HG02798 (cell line): ENCODE measurements around the gene TECRL.

Experiments
- ATAC-seq: cut with Tn5 transposase; IDR thresholded peaks from one replicate; pipeline ENCODE4 v1.9.1; 2021; ENCODE audit warnings: mild to moderate bottlenecking; ENCODE audit not compliant: unreplicated experiment, poor library complexity

The TECRL gene

DNA sequence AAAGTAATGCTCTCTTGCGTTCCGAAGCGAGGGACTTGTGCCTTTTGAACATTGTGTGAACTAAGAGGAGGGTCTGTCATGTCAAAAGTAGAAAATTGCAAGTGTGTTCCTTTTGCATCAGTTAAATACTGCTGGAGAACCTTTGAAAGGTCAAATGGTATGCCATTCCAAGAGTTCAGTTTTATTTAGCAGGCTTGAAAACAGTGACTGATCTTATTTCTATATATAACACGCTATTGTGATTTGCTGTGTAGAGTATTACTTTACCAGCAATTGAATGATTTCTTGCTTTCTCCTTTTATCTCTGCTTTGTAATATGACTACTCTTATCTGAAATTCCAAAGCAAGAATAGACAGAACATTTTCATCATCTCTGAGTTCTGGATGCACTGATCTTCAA, at the start of gene TECRL:
Gene TECRL, minus strand, starts transcription at position 151 of the 400 bp plus-strand sequence. Its CDS starts 99 bp downstream, at position 52.
- ATAC-seq, result no peak

- ATAC-seq, result no peak
These were observed 23.4 kb upstream of the TECRL start for GRCh38 chr4:64432674-64433073.

- ATAC-seq, result no peak
These were observed 21.7 kb upstream of the TECRL start for GRCh38 chr4:64430933-64431332.

GRCh38 chr4:64417974-64418373, 8.7 kb upstream of the TECRL start:
- no peak for ATAC-seq

- no peak for ATAC-seq
These were observed 2.2 kb downstream of the TECRL start for GRCh38 chr4:64407000-64407399.

- ATAC-seq, result no peak
These were observed 3.5 kb downstream of the TECRL start for GRCh38 chr4:64405761-64406160.

- no peak for ATAC-seq
These were observed 6.6 kb downstream of the TECRL start for GRCh38 chr4:64402684-64403083.

- ATAC-seq, result no peak
These were observed 9.7 kb downstream of the TECRL start for GRCh38 chr4:64399313-64400109.

- no peak for ATAC-seq
These were observed 14.8 kb downstream of the TECRL start for GRCh38 chr4:64394469-64394868.

DNA sequence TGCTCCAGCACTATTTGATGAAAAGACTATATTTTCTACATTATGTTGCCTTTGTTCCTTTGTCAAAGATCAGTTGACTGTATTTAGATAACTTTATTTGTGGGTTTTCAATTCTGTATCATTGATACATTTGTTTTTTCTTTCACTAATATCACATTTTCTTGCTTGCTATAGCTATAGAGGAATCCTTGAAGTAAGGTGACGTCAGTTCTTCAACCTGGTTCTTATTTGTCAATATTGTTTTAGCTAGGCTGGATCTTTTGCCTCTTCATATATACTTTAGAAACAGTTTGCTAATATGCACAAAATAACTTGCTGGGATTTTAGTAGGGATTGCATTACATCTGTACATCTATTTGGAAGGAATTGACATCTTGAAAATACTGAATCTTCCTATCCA, 21.0 kb downstream of the TECRL start:
- ATAC-seq, result no peak

DNA sequence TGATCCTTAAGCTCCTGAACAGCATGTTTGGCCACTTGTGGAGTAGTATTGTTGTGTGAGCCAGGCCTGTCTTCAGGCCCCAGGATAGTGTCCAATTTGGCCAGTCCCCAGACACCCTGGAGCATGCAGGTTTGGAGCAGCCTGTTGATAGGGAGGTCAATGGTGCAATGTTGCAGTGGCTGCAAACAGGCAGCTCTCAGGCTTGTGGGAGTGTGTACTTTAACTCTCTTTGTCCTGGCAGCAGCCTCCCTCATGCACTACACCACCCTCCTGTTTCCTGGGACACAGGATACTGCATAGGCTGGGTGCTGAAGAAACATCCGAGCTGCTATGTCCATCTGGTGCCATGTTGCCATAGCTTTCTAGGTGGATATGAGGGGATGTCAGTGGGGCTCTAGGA, 24.0 kb downstream of the TECRL start:
- no peak for ATAC-seq

DNA sequence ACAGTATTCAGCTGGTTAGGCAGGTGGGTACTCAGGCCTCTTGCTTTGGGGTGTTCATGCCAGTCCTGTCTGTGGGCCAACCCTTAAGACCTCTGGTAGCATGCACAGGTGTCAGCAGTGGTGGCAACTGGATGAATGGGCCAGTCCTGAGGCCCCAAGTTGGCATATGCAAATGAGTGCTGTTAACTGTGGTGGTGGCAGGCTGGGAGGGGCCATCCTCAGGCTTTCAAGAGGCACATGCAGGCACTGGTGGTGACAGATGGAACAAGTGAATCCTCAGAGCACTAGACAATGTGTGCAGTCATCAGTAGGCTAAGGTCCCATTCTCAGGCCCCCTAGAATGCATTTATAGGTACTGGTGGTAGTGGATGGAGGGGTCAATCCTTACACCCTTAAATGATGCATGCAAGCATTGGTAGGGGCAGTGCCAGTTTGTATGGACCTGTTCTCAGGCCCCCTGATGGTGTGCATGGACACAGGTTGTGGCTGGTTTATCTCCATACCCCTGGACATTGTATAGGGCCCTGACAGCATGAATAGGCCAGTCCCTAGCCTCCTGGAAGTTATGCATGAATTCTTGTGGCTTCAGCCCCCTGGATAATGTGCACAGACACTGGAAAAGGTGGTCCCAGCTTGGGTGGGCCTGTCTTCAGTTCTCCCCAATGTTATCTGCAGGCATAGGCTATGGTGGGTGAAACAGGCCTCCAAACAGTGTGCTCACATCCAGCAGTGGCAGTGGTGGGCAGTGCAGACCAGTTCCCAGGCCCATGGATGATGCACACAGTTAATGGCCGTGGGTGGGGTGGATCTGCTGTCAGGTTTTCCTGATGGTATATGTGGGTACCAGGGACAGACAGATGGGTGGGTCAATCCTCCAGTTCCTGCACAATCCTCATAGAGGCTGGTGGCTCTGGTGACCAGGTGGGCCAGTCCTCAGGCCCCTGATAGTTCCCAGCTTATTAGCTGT, 24.7 kb downstream of the TECRL start:
- no peak for ATAC-seq

DNA sequence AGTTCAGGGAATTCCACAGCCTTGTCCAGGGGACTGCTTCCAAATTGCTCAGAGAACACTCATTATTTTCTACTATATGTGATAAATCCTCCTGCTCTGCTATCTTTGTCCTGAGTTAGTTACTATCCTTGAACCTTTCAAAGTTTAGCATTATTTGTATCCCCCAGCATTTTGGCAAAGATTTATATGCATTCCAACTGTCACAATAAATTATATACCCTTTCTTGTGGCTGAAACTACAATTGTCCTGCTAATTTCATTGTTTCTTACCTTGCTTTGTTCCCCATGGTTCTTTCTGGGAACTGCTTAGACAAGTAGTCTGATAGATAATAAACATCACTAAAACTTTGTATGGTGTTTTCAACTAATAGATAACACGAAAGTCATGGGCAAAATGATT, 40.5 kb downstream of the TECRL start:
- no peak for ATAC-seq

DNA sequence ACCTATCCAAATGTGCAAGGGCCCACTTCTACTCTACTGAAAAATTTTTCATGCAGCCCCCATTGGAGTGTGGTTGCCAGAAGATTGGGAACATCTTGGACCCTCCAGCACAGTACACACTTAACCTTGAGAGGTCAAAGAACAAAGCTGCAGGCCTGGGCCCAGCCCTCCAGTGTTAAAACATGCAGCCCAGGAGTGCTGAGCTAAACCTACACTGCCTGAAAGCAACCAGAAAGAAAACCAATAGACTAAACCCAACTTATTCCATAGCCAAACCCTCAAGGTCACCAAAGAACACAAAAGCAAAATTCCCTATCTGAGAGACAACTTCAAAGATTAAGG, 47.9 kb downstream of the TECRL start:
- no peak for ATAC-seq

- no peak for ATAC-seq
These were observed 48.4 kb downstream of the TECRL start for GRCh38 chr4:64360664-64361398.

- ATAC-seq, result no peak
These were observed 49.8 kb downstream of the TECRL start for GRCh38 chr4:64359489-64359888.

DNA sequence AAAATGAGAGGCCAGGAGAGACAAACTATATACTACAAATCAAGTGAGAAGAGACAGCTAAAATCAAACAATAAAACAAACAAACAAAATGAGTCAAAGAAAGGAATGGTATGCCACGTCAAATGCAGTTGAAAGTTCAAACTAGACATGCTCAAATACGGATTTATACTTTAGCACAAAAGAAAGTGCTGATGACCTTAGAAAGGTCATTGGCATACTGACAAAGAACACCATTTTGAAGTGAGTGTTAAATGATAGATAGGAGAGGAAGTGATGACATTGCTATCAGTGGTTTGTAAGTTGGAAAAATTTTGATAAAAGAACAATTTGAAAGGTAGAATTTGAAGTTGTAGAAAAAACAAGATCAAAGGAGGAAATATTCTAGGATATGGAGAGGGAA, 55.3 kb downstream of the TECRL start:
- no peak for ATAC-seq

DNA sequence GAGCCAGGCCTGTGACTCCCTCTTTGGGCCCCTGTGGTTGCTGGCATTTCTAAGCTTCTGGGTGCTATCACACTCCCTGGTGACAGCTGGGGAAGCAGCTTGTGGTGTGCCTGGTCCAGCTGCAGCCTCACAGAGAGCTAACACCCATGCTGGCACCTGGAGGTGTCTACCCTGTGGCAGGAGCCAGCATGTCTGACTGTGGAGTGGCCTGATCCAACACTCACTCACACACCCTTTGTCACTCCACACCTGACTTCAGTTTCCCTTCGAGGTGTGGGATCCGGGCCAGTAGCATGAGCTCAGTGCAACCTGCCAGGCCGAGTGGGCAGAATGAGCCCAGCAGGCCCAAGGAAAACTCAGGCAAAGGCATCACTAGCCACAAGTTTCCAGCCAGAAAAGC, 67.5 kb downstream of the TECRL start:
- ATAC-seq, result no peak

GRCh38 chr4:64340218-64341110, 68.8 kb downstream of the TECRL start:
- ATAC-seq, result no peak

GRCh38 chr4:64334964-64335363, 74.3 kb downstream of the TECRL start:
- ATAC-seq, result no peak
